ENCODE measurements around the gene IRF9.

IRF9 gene

GRCh38 chr14:24207104-24207551, 46.1 kb downstream of the IRF9 start:
- H3K4me3 ChIP-seq (ENCODE audit: low read depth, low read length) = no peak overlapping the region
- no peaks in the 10 kb centered on the region for H3K27me3 ChIP-seq (ENCODE audit: control insufficient read depth, insufficient read depth, low read length)
- H3K9me3 ChIP-seq (ENCODE audit: control insufficient read depth, insufficient read depth, low read length) = no peaks in the 10 kb centered on the region
- H3K9ac ChIP-seq (ENCODE audit: low read depth, low read length) = no peak overlapping the region
- peaks cover 27% of the 10 kb centered on the region for H3K36me3 ChIP-seq (ENCODE audit: control insufficient read depth, insufficient read depth, low read length)
- H3K4me1 ChIP-seq (ENCODE audit: control insufficient read depth, insufficient read depth, low read length) = no peaks in the 10 kb centered on the region

GRCh38 chr14:24207625-24208024, 46.6 kb downstream of the IRF9 start:
- no peaks in the 10 kb centered on the region for H3K4me1 ChIP-seq (ENCODE audit: control insufficient read depth, insufficient read depth, low read length)
- no peak overlapping the region for H3K4me3 ChIP-seq (ENCODE audit: low read depth, low read length)
- H3K9me3 ChIP-seq (ENCODE audit: control insufficient read depth, insufficient read depth, low read length) = no peaks in the 10 kb centered on the region
- H3K9ac ChIP-seq (ENCODE audit: low read depth, low read length) = no peak overlapping the region
- H3K36me3 ChIP-seq (ENCODE audit: control insufficient read depth, insufficient read depth, low read length) = peaks cover 27% of the 10 kb centered on the region
- H3K27me3 ChIP-seq (ENCODE audit: control insufficient read depth, insufficient read depth, low read length) = no peaks in the 10 kb centered on the region

GRCh38 chr14:24211311-24211710, 50.2 kb downstream of the IRF9 start:
- Histone ChIP-seq H3K9ac (ENCODE audit: low read depth, low read length) (no peak overlapping the region), H3K27me3 (ENCODE audit: control insufficient read depth, insufficient read depth, low read length) (no peaks in the 10 kb centered on the region), H3K4me3 (ENCODE audit: low read depth, low read length) (no peak overlapping the region), H3K36me3 (ENCODE audit: control insufficient read depth, insufficient read depth, low read length) (peaks cover 32% of the 10 kb centered on the region), H3K9me3 (ENCODE audit: control insufficient read depth, insufficient read depth, low read length) (no peaks in the 10 kb centered on the region), H3K4me1 (ENCODE audit: control insufficient read depth, insufficient read depth, low read length) (peaks cover 5% of the 10 kb centered on the region)

- peak within 1 kb of the TSS; percentile 94 for H3K4me3 ChIP-seq (ENCODE audit: low read depth, low read length)
- peaks cover 5% of the 10 kb centered on the region for H3K4me1 ChIP-seq (ENCODE audit: control insufficient read depth, insufficient read depth, low read length)
- H3K27me3 ChIP-seq (ENCODE audit: control insufficient read depth, insufficient read depth, low read length) = no peaks in the 10 kb centered on the region
- H3K9ac ChIP-seq (ENCODE audit: low read depth, low read length) = peak within 1 kb of the TSS; percentile 91
- no peaks in the 10 kb centered on the region for H3K9me3 ChIP-seq (ENCODE audit: control insufficient read depth, insufficient read depth, low read length)
- peaks cover 25% of the 10 kb centered on the region for H3K36me3 ChIP-seq (ENCODE audit: control insufficient read depth, insufficient read depth, low read length)
Observed at GRCh38 chr14:24212924-24213865, 52.1 kb downstream of the IRF9 start, which contains the start of gene CHMP4A. Gene CHMP4A, minus strand, starts transcription at chr14:24213488. Its CDS starts 49 bp downstream, at chr14:24213439.

- Histone ChIP-seq H3K36me3 (ENCODE audit: control insufficient read depth, insufficient read depth, low read length) (peaks cover 27% of the 10 kb centered on the region), H3K4me1 (ENCODE audit: control insufficient read depth, insufficient read depth, low read length) (peaks cover 5% of the 10 kb centered on the region), H3K9ac (ENCODE audit: low read depth, low read length) (no peak overlapping the region)
Observed at GRCh38 chr14:24213866-24214662, 53.0 kb downstream of the IRF9 start.

GRCh38 chr14:24215495-24216344, 54.7 kb downstream of the IRF9 start, which contains the start of gene MDP1:
Gene MDP1, minus strand, starts transcription at chr14:24216066. Its CDS starts 111 bp downstream, at chr14:24215955.
- H3K27me3 ChIP-seq (ENCODE audit: control insufficient read depth, insufficient read depth, low read length) = no peaks in the 10 kb centered on the region
- peaks cover 5% of the 10 kb centered on the region for H3K4me1 ChIP-seq (ENCODE audit: control insufficient read depth, insufficient read depth, low read length)
- no peaks in the 10 kb centered on the region for H3K9me3 ChIP-seq (ENCODE audit: control insufficient read depth, insufficient read depth, low read length)
- peak within 1 kb of the TSS; percentile 96 for H3K9ac ChIP-seq (ENCODE audit: low read depth, low read length)
- peaks cover 12% of the 10 kb centered on the region for H3K36me3 ChIP-seq (ENCODE audit: control insufficient read depth, insufficient read depth, low read length)
- H3K4me3 ChIP-seq (ENCODE audit: low read depth, low read length) = peak within 1 kb of the TSS; percentile 98

More at GRCh38 chr14:24213866-24214662, 53.0 kb downstream of the IRF9 start:
- H3K4me3 ChIP-seq (ENCODE audit: low read depth, low read length) = peak overlapping the region; percentile 94
- no peaks in the 10 kb centered on the region for H3K9me3 ChIP-seq (ENCODE audit: control insufficient read depth, insufficient read depth, low read length)
- H3K27me3 ChIP-seq (ENCODE audit: control insufficient read depth, insufficient read depth, low read length) = no peaks in the 10 kb centered on the region

Measured in iPS-15b (cell line).